ENCODE data around the gene RNGTT. TPM values are rescaled to one million over a fixed set of nuclear protein-coding genes. Genes with fewer than 3 reads are reported as not detected.
"Not testable (repeated sequence)": the region's sequence is repeated elsewhere in the genome, so short reads cannot be mapped to it uniquely, and the experiment has no call there.

RNGTT gene
- polyA plus RNA-seq, 5 donors, result 13.3 to 18.0 (median 17.6) TPM

- no peak for DNase-seq
Observed at GRCh38 chr6:88814909-88815308, 148.5 kb downstream of the RNGTT start.

- no peak for DNase-seq
Observed at GRCh38 chr6:88813045-88813444, 150.4 kb downstream of the RNGTT start.

DNA sequence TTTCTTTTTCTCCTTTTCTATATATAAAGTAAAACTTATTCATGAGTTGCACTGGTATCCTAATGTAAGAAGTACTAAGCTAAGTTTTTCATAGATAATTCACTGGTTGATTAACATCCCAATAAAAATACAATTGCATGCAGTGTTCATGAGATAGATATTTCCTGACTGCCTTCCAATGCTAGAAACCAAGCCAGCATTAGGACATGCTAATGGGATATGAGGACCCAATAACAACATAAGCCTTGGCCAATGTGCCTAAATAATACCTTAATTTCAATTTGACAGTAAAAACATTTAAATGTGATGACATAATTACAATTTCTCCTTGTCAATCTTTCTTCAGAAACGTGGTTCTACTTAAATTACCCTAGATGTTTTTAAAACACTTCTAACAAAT, 152.7 kb downstream of the RNGTT start:
- no peak for DNase-seq

- no peak for DNase-seq
Observed at GRCh38 chr6:88810089-88810488, 153.3 kb downstream of the RNGTT start.

GRCh38 chr6:88808381-88808780, 155.0 kb downstream of the RNGTT start:
- no peak for DNase-seq

- no peak for DNase-seq
Observed at GRCh38 chr6:88807622-88808021, 155.8 kb downstream of the RNGTT start.

DNA sequence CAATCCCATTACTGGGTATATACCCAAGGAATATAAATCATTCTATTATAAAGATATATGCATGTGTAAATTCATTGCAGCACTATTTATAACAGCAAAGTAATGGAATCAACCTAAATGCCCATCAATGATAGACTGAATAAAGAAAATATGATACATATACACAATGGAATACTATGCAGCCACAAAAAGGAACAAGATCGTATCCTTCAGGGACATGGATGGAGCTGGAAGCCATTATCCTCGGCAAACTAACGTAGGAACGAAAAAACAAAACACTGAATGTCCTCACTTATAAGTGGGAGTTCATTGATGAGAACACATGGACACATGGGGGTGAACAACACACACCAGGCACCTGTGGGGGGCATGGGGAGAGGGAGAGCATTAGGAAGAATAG, 156.7 kb downstream of the RNGTT start:
- no peak for DNase-seq

GRCh38 chr6:88804701-88805100, 158.7 kb downstream of the RNGTT start:
- DNase-seq, result no peak

- DNase-seq, result peak in 1 of 2 donors; percentile 5
Observed at GRCh38 chr6:88785478-88785877, 177.9 kb downstream of the RNGTT start.

GRCh38 chr6:88780714-88781389, 182.6 kb downstream of the RNGTT start:
- peak; percentile 12 to 30 for DNase-seq

- no peak for DNase-seq
Observed at GRCh38 chr6:88775866-88776571, 187.4 kb downstream of the RNGTT start.

DNA sequence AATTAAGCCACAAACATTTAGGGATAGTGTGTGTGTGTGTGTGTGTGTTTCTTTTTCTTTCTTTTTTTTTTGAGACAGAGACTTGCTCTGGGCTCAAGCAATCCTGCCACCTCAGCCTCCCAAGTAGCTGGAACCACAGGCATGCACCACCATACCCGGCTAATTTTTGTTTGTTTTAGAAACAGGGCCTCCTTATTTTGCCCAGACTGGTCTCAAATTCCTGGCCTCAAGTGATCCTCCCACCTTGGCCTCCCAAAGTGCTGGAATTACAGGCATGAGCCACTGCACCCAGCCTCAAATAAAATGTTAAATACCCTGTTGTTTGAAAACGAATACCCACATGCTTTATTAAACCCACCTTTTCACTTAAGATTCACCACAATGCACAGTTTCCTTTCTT, 195.3 kb downstream of the RNGTT start:
- not testable (repeated sequence) for DNase-seq

GRCh38 chr6:88764081-88764480, 199.3 kb downstream of the RNGTT start:
- no peak for DNase-seq

DNA sequence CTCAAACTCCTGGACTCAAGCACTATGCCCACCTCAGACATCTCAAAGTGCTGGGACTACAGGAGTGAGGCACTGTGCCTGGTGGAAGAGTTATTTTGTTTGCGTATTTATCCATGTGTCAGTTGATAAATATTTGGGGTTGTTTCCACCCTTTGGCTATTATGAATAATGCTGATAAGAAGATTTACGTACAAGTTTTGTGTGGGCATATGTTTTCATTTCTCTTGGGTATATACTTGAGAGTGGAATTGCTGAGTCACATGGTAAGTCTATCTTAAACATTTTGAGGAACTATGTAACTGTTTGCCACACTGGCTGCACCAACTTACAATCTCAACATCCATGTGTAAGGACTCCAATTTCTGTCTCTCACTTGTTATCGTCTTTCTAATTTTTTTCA, 200.3 kb downstream of the RNGTT start:
- DNase-seq, result no peak

GRCh38 chr6:88761237-88762031, 202.0 kb downstream of the RNGTT start:
- no peak for DNase-seq

DNA sequence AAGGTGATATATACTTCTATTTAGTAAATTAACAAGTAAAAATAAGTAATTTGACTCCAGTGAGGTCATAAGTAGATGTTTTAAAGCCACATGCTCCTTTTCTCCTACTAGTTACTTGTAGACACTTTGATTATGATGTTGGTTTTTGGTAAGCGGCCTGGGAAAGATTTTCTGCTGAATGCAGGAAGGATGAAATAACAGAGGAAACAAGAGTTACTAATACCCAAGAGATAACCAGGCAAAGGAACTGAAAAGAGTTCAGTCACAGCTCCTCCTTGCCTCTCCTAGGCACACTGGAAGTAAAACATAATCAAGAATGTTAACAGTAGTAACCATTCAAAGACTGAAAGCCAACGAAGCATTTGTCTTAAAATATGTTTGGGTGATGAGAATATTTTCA, 203.3 kb downstream of the RNGTT start:
- no peak for DNase-seq

DNA sequence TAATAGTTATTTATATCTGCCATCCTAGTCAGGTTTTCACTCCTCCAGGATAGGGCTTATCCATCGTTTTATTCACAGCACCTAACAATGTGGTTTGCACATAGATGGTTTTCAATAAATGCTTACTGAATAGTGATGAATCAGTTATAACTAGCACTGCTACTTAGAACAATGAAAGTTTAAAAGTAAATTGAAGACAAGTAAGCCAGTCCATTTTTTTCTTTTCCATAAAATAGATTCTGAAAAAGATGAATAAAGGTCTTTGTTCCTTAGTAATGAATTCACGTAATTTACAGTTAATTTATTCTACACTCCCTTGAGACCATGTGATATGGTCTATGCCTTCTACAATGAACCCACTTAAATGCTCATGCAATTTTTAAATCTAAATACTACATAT, 212.5 kb downstream of the RNGTT start:
- DNase-seq, result no peak

GRCh38 chr6:88749849-88750248, 213.6 kb downstream of the RNGTT start:
- DNase-seq, result no peak

DNA sequence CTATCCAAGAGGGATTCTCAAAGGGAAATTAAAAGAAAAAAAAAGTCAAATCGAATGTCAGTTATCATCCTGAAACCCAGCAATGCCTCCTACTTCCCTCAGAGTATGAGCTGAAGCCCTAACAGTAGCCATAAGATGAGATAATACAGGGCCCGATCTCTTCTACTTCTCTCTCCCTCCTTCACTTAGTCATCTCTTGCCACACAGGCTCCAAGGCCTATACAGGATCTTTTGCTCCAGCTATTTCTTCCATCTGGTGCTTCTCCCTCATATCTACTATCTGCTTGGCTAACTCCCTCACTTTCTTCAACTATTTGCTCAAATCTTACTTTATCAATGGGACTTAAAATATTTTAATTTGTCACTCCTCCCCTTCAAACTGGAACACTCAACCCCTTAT, 215.3 kb downstream of the RNGTT start:
- DNase-seq, result no peak

- DNase-seq, result no peak
Observed at GRCh38 chr6:88741939-88742338, 221.5 kb downstream of the RNGTT start.

DNA sequence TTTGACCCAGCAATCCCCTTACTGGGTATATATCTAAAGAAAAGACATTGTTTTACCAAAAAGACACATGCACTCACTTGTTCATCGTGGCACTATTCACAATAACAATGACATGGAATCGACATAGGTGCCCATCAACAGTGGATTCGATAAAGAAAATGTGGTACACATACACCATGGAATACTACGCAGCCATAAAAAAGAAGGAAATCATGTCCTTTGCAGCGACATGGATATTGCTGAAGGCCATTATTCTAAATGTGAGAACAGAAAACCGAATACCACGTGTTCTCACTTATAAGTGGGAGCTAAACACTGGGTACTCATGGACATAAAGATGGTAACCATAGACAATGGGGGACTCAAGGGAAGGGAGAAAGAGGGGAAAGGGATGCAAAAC, 222.3 kb downstream of the RNGTT start:
- DNase-seq, result no peak

- DNase-seq, result no peak
Observed at GRCh38 chr6:88734544-88734943, 228.9 kb downstream of the RNGTT start.

DNA sequence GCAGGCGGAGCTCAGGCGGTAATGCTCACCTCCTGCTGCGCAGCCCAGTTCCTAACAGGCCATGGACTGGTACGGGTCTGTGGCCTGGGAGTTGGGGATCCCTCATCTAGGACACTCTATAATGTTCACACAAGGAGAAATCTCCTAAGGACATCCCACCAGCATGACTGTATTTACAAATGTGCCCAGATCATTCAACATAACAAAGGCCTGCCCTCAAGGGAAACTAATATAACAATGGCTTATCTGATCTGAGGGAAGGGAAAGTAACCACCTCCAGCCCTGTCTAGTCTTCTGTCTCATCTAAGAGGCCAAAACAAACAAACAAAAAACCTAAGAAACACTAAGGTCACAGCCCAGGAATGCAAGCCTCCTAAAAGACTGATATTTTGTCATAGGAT, 232.8 kb downstream of the RNGTT start:
- DNase-seq, result no peak
